NCI-H2227 (cell line): ENCODE data around the gene LOXL1.
"Not testable (repeated sequence)": the region's sequence is repeated elsewhere in the genome, so short reads cannot be mapped to it uniquely, and the experiment has no call there.

Experiments used
- DNase-seq: peaks from one replicate; lab custom pipeline; 2025; ENCODE audit not compliant: unreplicated experiment; lab: John Stamatoyannopoulos, UW

LOXL1 gene

DNA sequence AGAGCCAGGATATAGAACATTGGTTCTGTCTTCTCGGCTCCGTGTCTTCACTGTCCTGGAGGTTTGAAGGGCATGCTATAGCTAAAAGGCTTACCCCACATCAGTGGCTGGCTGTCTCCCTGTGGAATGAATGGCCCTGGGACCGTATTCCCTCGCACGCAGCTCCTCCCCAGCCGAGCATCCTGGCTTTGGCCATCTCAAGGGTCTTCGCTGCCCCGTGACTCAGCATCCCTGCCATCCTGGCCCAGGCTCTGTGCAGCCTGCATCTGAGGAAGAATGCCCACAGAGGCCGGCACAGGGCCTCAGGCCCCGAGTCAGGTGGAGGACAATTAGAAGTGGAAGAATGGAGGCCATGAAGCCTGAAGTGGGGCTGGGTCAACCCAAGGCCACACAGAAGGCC lies 11.0 kb downstream of the LOXL1 start:
- DNase-seq, result no peak

DNA sequence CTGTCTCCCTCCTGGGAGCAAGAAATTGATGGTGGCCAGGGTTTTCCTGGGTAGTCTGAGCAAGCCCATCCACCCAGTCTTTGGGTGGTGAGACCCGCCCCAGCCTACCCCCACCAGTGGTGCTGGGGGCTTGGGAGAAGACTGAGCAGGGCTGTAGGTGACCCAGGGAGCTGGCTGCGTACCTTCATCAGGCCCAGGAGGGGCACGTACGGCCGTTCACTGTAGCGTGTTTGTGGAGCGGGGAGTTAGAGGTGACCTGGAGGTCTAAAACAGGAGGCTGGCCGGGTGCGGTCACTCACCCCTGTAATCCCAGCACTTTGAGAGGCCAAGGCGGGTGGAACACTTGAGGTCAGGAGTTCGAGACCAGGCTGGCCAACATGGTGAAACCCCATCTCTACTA lies 11.5 kb downstream of the LOXL1 start:
- DNase-seq, result no peak

DNA sequence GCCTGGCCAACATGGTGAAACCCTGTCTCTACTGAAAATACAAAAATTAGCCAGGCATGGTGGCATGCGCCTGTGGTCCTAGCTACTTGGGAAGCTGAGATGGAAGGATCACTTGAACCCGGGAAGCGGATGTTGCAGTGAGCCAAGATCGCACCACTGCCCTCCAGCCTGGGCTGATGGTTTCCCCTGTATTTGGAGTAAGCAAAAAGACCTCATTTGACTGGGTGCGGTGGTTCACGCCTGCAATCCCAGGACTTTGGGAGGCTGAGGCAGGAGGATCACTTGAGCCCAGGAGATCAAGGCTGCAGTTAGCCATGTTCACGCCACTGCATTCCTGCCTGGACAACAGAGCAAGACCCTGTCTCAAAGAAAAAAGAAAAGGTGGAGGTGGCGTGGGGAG lies 12.3 kb downstream of the LOXL1 start:
- not testable (repeated sequence) for DNase-seq

DNA sequence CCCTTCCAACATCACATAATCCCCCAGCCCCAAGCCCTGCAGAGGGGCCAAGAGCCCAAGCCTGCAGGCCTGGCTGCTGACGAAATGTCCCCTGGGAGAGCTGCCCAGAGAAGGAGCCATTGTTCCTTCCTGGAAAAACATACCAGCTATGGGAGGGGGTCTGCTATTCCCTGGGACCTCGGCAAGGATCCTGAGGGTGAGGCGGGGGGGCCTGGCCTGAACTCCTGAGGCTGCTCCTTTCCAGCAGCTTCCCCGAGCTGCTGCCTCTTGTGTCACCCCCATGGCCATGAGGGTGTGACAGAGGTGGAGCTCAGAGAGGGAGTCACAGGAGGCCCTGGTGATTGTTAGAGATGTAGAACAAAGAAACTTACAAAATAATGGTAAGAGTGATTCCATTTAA lies 12.9 kb downstream of the LOXL1 start:
- no peak for DNase-seq

DNA sequence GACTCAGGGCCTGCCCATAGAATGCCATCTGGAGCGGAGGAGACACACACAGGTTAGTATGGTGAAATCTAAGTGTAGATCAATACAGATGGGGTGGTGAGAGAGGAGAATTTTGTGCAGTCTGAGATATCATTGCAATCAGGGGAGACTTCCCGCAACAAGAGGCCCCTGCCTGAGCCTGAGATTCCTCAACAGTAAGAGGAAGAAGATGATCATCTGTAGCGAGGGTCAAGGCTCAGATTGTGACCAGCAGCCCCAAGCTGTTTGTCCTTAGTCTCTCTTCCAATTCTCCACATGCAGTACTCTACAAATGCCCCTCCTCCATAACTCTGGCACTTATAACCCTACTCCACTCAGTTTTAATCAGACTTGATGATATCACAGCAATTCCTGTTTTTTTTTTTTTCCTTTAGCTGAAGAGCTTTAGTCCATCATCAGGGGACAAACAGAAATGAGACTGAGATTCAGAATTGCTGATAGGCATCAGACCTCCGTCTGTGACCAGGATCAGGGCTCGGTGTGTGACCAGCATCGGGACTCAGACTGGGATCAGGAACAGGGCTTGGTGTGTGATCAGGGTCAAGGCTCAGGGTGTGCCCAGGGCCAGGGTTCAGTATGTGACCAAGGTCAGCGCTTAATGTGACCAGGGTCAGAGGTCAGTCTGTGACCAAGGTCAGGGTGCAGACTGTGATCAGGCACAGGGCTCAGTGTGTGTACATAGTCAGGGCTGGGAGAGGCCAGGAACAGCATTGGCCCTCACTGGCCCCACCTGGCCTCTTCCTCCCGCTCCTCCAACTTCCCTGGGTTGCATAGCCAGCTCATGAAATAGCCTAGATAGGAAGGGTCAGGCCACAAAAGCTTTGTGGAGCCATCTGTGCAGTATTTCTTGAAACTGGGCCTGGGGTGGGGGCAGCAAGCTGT lies 14.1 kb downstream of the LOXL1 start:
- no peak for DNase-seq

DNA sequence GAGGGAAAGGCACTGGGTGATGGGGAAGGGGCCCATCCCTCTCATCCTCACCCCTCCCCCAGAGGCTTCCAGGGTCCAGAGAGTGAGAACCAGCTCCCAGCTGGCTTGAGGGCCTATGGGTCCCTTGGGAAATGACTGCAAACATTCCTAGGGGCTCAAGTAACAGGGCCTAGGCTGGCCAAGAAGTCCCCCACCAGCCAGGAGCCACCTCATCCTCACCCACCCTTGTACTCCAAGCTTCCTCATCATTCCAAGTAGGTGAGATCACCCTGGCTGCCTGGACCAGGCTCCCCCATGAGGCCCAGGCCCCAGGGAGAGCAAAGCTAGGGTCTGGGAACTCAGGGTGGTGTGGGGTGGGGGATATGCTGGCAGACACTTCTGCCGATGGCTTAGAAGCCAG lies 14.8 kb downstream of the LOXL1 start:
- no peak for DNase-seq

DNA sequence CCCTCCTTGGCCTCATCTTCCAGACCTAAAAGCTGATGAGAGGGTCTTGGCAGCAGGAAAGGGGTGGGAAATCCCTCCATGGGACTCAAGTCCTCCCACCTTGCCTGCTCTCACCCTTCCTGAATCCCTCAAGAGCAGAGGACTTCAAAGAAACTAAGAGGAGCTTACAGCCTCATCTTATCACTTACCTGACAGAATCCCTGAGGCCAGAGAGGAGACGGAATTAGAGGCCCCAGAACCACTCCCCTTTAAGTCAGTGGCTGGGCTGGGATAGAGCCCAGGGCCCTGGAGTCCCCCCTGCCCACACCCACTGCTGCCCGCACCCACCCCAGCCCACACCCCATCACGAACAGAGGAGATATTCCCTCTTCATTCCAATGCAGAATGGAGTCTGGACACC lies 15.2 kb downstream of the LOXL1 start:
- no peak for DNase-seq

DNA sequence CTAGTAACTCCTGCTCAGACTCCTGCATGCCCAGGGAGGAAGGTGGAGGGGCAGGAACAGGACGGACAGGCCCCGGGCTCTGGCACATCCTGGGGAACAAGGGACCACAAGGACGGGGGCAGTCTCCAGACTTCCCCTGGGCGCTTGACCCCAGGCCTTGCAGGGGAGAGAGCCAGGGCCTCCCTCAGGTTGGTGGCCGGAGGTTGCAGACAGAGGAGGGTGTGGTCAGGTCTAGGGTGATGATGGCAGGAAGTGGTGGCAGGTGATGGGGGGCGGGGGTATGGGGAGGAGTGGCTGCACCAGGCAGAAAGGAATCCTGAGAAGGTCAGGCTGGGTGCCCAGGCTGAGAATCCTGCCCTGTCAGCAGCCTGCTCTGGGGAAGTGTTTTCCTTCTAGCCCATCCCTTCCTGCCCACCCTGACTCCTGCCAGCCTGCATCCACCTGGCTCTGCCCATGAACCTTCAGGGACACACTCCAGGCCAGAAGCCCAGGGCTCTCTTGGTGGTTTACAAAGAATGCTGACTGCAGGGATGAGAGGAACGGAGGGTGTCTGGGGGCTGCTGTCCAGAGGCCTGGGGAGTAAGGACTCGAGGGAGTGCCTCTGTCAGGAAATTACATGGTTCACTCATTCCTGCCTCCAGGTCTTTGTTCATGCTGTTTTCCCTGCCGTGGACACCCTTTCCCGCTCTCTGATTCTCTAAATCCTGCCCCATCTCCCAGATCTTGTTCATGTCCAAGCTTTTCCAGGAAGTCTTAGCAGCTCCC lies 15.8 kb downstream of the LOXL1 start:
- no peak for DNase-seq

DNA sequence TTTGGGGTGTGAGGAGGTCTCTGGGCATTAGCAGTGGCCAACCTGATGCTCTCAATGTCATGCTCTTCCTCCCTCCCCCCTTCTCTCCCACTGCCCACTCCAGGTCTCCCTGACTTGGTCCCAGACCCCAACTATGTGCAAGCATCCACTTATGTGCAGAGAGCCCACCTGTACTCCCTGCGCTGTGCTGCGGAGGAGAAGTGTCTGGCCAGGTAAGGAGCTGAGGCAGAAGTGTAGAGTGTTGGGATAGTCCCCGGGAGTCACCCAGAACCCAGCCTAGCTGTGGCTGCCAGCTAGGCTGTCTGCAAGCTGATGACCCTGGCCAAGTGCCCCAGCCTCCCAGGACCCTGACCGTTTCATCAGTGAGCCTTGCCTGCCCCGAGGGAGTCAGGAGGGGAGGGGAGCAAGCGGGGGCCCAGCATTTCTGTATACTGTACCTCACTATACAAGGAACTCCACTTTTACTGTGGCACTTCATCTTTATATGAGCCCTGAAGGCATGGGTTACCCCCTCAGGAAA lies 16.5 kb downstream of the LOXL1 start:
- no peak for DNase-seq

DNA sequence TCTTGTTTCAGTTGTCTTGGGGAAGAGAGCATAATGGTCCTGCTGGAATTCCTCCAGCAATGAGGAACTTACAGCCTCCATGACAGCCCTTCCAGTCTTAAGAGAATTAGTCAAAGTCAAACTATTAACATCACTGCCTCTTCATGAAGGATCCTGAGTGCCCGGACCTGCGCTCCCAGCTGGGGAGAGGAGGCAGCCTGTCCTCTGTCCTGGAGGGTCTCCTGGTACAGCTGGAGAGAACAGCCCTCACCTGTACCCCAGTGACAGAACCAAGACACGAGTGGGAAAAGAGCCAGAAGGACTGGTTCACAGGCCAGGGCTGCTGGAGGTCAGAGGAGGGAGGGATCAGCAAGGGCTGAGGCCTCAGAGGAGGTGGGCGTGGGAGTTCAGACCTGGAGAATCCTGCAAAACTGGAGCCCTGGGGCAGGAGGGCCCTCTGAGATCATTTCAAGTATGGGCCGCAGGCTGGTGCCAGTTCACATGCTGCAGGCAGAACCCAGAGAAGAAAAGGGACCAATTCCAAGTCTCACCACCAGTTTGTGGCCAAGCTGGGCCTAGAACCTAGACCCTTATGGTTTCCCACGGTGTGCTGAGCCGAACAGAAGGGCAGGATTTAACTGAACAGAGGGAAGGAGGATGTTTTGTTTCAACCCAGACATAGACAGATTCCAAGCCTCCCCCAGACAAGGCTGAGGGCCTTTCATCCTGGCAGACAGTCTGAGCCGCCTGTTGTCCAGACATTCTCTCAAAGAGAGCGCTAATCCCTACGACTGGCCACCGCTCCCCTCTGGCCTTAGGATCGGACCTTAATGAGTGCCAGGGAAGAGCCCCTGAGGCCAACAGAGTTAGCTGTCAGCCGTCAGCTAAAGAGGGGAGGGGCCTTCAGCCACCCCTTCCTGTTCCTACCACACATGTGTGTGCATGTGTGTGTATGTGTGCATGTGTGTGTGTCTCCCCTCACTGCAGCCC lies 18.2 kb downstream of the LOXL1 start:
- DNase-seq, result no peak

DNA sequence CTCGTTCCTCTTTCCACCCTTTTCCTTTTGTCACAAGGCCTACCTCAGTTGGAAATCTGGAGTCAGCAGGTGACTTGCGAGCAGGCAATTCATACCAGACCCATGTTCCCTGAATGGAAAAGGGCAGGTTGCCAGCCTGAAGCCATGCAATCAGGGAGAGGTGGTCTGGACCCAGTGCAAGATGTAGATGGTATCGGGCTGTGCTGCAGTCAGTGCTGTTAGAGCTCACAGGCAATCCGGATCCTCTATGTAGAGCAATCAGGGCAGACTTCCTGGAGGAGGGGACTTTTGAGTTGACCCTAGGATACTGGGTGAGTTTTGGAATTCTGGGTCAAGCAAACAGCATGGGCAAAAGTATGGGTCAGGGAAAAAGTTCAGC lies 18.9 kb downstream of the LOXL1 start:
- no peak for DNase-seq

DNA sequence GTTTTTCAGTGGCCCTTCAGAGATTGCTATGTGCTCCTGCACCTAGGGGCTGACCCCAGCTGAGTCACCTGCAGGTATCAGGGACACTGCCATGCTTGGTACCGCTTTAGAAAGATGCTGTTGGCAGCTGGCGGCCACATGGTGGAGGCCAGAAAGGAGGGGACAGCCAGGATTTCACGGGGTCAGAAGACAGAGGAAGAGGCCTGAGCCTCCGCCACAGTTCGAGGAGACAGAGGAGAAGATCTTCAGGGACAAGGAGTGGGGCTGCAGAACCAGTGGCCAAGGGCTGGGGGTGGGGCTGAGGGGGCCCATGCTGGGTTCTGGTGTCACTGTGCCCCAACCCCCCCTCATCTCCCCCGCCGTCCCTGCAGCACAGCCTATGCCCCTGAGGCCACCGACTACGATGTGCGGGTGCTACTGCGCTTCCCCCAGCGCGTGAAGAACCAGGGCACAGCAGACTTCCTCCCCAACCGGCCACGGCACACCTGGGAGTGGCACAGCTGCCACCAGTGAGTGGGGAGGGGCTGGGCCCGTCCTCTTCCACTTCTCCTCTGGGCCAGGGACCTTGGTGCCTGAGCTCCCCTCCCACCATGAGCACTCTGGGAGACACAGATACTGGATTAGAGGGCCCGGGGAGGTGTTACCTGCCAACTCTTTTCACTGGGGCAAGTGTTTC lies 19.9 kb downstream of the LOXL1 start:
- DNase-seq, result no peak

DNA sequence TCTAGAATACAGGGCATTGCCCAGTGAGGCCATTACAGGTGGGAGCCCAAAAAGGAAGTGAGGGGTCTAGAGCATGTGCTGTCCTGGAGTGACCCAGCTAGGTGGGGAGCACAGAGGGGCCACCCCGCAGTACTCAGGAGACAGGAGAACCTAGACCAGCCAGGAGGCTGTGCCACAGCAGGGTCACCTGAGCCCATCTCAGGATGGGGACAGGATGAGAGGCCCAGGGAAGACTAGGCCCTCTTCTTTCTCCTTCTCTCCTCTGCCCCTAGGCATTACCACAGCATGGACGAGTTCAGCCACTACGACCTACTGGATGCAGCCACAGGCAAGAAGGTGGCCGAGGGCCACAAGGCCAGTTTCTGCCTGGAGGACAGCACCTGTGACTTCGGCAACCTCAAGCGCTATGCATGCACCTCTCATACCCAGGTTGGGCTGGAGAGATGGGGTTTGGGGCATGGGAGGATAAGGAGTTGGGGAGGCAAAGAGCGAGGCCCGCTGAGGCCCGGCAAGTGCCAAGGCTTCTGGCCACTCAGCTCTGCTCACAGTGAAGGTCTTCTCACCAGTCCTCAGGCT lies 20.6 kb downstream of the LOXL1 start:
- DNase-seq, result no peak

DNA sequence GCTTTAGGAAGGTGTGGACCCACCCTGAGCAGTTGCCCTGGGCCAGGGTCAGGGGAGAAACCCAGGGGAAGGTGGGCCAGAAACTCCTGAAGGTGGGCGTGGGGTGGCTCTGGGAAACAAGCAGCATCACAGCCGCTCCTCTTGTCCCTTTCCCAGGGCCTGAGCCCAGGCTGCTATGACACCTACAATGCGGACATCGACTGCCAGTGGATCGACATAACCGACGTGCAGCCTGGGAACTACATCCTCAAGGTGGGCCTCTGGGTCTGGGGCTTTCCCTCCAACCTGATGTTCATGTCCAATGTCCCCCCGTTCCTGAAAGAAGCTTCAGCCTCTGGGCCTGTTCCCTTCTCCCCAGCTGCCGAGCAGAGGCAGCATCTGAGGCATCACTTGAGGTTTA lies 21.4 kb downstream of the LOXL1 start:
- no peak for DNase-seq

DNA sequence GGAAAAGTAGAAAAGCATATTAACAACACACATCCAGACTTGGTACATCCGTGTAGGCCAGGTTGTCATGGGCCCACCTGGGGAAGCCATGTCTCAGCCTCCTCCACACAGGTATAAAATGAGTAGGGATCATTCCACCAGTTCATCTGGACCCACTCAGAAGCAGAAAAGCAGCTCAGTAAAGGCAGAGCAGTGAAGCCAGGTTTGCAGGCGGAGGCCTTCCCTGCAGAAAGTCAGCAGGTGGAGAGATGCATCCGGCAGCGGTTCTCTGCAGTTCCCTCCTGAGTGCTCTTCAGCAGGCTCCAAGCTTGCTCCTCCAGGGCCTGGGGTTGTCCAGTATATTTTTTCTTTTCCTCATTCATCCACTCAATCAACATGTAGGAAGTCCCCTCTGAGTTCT lies 22.1 kb downstream of the LOXL1 start:
- DNase-seq, result no peak

DNA sequence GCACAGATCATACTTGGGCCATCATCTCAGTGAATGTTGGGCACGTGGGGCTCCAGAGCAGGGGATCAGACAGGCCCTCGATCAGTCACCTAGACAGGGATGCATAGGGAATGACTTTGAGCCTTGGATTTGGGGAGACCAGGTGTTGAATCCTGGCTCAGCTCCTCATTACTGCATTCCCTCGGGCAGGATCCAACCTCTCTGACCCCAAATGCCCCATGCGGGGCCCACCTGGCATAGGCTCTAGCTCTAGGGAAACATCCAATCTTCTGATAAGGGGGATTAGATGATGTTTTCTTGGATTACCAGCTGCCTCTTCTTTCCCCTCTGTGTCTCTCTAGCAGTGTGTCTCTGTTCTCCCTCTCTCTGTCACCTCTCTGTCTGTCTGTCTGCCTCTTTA lies 22.7 kb downstream of the LOXL1 start:
- no peak for DNase-seq

DNA sequence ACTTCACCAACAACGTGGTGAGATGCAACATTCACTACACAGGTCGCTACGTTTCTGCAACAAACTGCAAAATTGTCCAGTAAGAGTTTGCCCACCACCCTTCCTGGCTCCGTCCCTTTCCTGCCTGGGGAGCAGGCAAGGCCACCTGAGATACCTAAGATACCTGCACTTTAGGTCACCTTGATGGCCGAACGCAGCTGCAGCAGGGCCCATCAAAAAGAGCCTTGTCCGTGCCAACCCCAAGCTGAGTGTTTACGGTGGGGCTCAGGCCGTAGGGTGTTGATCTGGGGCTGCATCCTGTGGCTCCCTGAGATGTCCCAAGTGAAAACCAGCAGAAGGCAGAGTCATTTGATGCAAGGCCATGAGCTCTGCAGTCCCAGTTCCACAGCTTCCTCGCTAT lies 23.2 kb downstream of the LOXL1 start:
- no peak for DNase-seq

DNA sequence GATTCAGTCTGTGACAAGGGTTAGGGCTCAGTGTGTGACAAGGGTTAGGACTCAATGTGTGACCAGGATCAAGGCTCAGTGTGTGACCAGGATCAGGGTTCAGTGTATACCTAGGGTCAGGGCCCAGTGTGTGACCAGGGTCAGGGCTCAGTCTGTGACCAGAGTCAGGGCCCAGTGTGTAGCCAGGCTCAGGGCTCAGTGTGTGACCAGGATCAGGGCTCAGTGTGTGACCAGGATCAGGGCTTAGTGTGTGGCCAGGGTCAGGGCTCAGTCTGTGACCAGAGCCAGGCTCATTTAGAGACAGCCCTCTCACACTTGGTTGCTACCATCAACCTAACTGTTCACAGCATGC lies 24.2 kb downstream of the LOXL1 start:
- no peak for DNase-seq

DNA sequence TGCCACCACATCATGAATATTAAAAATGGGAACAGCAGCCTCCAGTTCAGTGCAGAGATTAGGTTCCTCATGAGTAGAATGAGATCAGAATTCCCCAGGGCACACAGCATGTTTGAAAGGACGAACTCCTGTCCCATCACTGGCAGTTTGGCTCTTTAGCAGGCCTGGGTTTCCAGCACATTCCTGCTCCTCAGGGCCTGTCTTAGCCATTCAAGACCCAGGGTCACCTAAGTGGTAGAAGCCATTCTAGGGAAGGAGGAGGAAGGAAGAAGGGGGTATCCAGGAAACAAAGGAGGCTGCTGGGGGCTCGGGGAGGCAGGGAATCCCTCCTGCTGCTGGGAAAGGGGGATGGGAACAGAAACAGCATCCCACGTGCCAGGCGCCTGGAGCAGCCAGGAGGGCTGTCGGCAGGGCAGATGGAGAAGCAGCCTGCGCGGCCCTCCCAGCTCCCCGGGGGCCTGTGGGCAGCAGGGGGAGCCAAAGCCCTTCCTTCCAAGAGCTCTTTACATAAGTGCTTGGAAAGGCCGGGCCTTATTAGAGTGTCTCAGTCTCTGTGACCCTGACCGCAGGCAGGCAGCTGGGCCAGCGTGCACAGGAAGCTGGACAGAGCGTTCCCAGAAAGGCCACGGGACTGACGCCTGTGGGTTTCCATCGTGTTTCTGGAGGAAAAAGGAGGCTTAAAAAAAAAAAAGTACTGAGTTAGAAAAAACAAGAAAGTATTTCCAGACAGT lies 24.7 kb downstream of the LOXL1 start:
- peak; percentile 87 for DNase-seq

DNA sequence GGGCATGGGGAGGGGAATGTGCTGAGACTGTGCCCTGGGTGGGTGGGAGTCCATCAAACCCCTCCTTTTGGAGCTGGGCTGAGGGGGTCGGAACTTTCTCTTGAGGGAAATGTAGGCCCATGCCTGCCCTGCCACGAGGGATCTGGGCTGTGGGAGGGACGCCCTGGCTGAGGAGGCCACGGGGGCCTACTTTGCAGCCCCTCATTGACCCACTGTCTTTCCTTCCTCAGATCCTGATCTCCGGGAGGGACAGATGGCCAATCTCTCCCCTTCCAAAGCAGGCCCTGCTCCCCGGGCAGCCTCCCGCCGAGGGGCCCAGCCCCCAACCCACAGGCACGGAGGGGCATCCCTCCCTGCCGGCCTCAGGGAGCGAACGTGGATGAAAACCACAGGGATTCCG lies 25.3 kb downstream of the LOXL1 start:
- DNase-seq, result no peak
